ENCODE results near the gene PSKH1.

- no peak for TF ChIP-seq CTCF (IDR thresholded peaks at IDR 0.05)
- TF ChIP-seq POLR2A (IDR thresholded peaks at IDR 0.05) = no peak
Observed at GRCh38 chr16:67934306-67935100, 41.4 kb downstream of the PSKH1 start.

All from Peyer's patch (tissue), 4 donors.